ENCODE measurements around the gene GBP7.
A peak's percentile ranks its signal among the peaks of the same experiment; 100 is the strongest.

Gene GBP7

GRCh38 chr1:89199525-89200031, 23.8 kb upstream of the GBP7 start:
- no peak for TF ChIP-seq CTCF (IDR thresholded peaks at IDR 0.05)
- peak overlapping the region; percentile 74 for H3K4me3 ChIP-seq (ENCODE audit: low read depth, low read length)
- no peaks in the 10 kb centered on the region for H3K79me2 ChIP-seq
- no peaks in the 10 kb centered on the region for H3K36me3 ChIP-seq (ENCODE audit: control insufficient read depth, insufficient read depth, low read length)
- no peaks in the 10 kb centered on the region for H3K9me3 ChIP-seq (ENCODE audit: control insufficient read depth, low read length)
- peak overlapping the region; percentile 70 for H3K4me2 ChIP-seq (ENCODE audit: low read length)
- no peak overlapping the region for H3K9ac ChIP-seq
- peaks cover 2% of the 10 kb centered on the region for H3K4me1 ChIP-seq
- peak overlapping the region; percentile 93 for H3K27ac ChIP-seq
- H2AFZ ChIP-seq = peak overlapping the region; percentile 88
- no peaks in the 10 kb centered on the region for H3K27me3 ChIP-seq (ENCODE audit: control insufficient read depth, insufficient read depth, low read length)

- H3K4me3 ChIP-seq (ENCODE audit: low read depth, low read length) = peak within 1 kb of the TSS; percentile 74
- no peaks in the 10 kb centered on the region for H3K79me2 ChIP-seq
- H3K27me3 ChIP-seq (ENCODE audit: control insufficient read depth, insufficient read depth, low read length) = no peaks in the 10 kb centered on the region
- peaks cover 2% of the 10 kb centered on the region for H3K4me1 ChIP-seq
- peak within 1 kb of the TSS; percentile 93 for H3K27ac ChIP-seq
- no peak within 1 kb of the TSS for H3K9ac ChIP-seq
- H3K4me2 ChIP-seq (ENCODE audit: low read length) = peak within 1 kb of the TSS; percentile 70
- no peaks in the 10 kb centered on the region for H3K9me3 ChIP-seq (ENCODE audit: control insufficient read depth, low read length)
- TF ChIP-seq CTCF (IDR thresholded peaks at IDR 0.05) = no peak
- no peaks in the 10 kb centered on the region for H3K36me3 ChIP-seq (ENCODE audit: control insufficient read depth, insufficient read depth, low read length)
- H2AFZ ChIP-seq = peak within 1 kb of the TSS; percentile 88
Observed at GRCh38 chr1:89198491-89199072, 22.8 kb upstream of the GBP7 start, which contains the start of gene GBP4. TSS of gene GBP4 (minus strand) at chr1:89198942. CDS start at chr1:89198834, 108 bp downstream.

- Histone ChIP-seq H2AFZ (peak overlapping the region; percentile 88), H3K4me2 (ENCODE audit: low read length) (peak overlapping the region; percentile 70), H3K36me3 (ENCODE audit: control insufficient read depth, insufficient read depth, low read length) (no peaks in the 10 kb centered on the region), H3K27me3 (ENCODE audit: control insufficient read depth, insufficient read depth, low read length) (no peaks in the 10 kb centered on the region), H3K4me3 (ENCODE audit: low read depth, low read length) (peak overlapping the region; percentile 74), H3K79me2 (no peaks in the 10 kb centered on the region), H3K27ac (peak overlapping the region; percentile 93), H3K9me3 (ENCODE audit: control insufficient read depth, low read length) (no peaks in the 10 kb centered on the region), H3K4me1 (peaks cover 2% of the 10 kb centered on the region), H3K9ac (no peak overlapping the region)
- no peak for TF ChIP-seq CTCF (IDR thresholded peaks at IDR 0.05)
Observed at GRCh38 chr1:89198081-89198480, 22.3 kb upstream of the GBP7 start.

GRCh38 chr1:89195476-89195875, 19.7 kb upstream of the GBP7 start:
- Histone ChIP-seq H3K36me3 (ENCODE audit: control insufficient read depth, insufficient read depth, low read length) (no peaks in the 10 kb centered on the region), H3K79me2 (no peaks in the 10 kb centered on the region), H3K27me3 (ENCODE audit: control insufficient read depth, insufficient read depth, low read length) (no peaks in the 10 kb centered on the region), H3K27ac (no peak overlapping the region), H3K4me2 (ENCODE audit: low read length) (no peak overlapping the region), H3K4me1 (peaks cover 2% of the 10 kb centered on the region), H3K9ac (no peak overlapping the region), H3K4me3 (ENCODE audit: low read depth, low read length) (no peak overlapping the region), H2AFZ (no peak overlapping the region), H3K9me3 (ENCODE audit: control insufficient read depth, low read length) (no peaks in the 10 kb centered on the region)
- no peak for TF ChIP-seq CTCF (IDR thresholded peaks at IDR 0.05)

GRCh38 chr1:89191314-89191713, 15.5 kb upstream of the GBP7 start:
- H3K9me3 ChIP-seq (ENCODE audit: control insufficient read depth, low read length) = no peaks in the 10 kb centered on the region
- H3K4me3 ChIP-seq (ENCODE audit: low read depth, low read length) = no peak overlapping the region
- no peak overlapping the region for H3K4me2 ChIP-seq (ENCODE audit: low read length)
- TF ChIP-seq CTCF (IDR thresholded peaks at IDR 0.05) = no peak
- no peak overlapping the region for H3K9ac ChIP-seq
- no peaks in the 10 kb centered on the region for H3K36me3 ChIP-seq (ENCODE audit: control insufficient read depth, insufficient read depth, low read length)
- no peaks in the 10 kb centered on the region for H3K27me3 ChIP-seq (ENCODE audit: control insufficient read depth, insufficient read depth, low read length)
- H2AFZ ChIP-seq = no peak overlapping the region
- H3K79me2 ChIP-seq = no peaks in the 10 kb centered on the region
- no peak overlapping the region for H3K27ac ChIP-seq
- H3K4me1 ChIP-seq = no peaks in the 10 kb centered on the region

All from parathyroid adenoma (tissue), 2 donors.